IPS DF 6.9 (cell line): ENCODE measurements around the gene ICAM2.

Experiments used
- DNase-seq: peaks from one replicate; pipeline ENCODE4 v3.0.0-alpha.2; 2013; ENCODE audit warnings: low read depth, low spot score
- H3K27ac ChIP-seq: one replicate; pipeline ENCODE4 v1.5.1; 2013; ENCODE audit warnings: low read length, control low read depth
- H3K27me3 ChIP-seq: 2 replicates; pipeline ENCODE4 v1.6.1; 2013; ENCODE audit warnings: mild to moderate bottlenecking, low read length; ENCODE audit not compliant: control insufficient read depth, insufficient read depth
- H3K36me3 ChIP-seq: 2 replicates; pipeline ENCODE4 v1.6.1; 2013; ENCODE audit warnings: low read length; ENCODE audit not compliant: control insufficient read depth, insufficient read depth
- H3K4me1 ChIP-seq: 2 replicates; pipeline ENCODE4 v1.6.1; 2013; ENCODE audit warnings: low read length; ENCODE audit not compliant: control insufficient read depth, insufficient read depth
- H3K4me3 ChIP-seq: 2 replicates; pipeline ENCODE4 v1.5.1; 2013; ENCODE audit warnings: mild to moderate bottlenecking, low read length
- H3K9me3 ChIP-seq: 2 replicates; pipeline ENCODE4 v1.6.1; 2013; ENCODE audit warnings: low read length, inconsistent platforms; ENCODE audit not compliant: control insufficient read depth, insufficient read depth
- WGBS: extraction: QIAGEN DNeasy Blood & Tissue Kit; methylation state at CpG from one replicate; pipeline ENCODE4 v1.1.7; 2013; ENCODE audit warnings: mixed read lengths, missing lambda C conversion rate; ENCODE audit not compliant: insufficient read length, insufficient coverage; 5-methylcytosine and 5-hydroxymethylcytosine counted together

The ICAM2 gene

DNA sequence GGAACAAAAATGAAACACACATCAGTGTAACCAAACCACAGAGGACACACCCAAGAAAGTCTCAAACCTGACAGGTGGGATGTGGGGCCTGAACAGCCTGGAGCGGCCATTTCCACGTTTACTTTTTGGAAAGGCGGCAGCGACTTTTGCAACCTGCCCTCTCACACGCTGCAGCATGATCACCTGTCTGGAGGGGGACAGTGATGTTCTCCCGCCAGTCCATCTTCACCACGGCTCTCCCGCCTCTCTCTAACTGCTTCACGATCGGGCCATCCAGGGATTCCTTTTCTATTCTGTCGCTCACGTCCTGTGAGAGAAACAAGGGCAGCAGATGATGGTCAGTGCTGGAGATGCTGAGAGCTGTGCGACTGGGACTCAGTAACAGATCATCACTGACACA, 24.7 kb upstream of the ICAM2 start:
- Histone ChIP-seq H3K27me3 (no peaks in the 10 kb centered on the region), H3K27ac (no peak overlapping the region), H3K4me3 (no peak overlapping the region), H3K4me1 (no peaks in the 10 kb centered on the region), H3K36me3 (no peaks in the 10 kb centered on the region), H3K9me3 (no peaks in the 10 kb centered on the region)
- WGBS, result no CpG with 5 or more reads among the region's 13 CpGs
- DNase-seq, result no peak

GRCh38 chr17:64042700-64043485, 22.5 kb upstream of the ICAM2 start:
- Histone ChIP-seq H3K4me1 (no peaks in the 10 kb centered on the region), H3K27ac (no peak overlapping the region), H3K4me3 (no peak overlapping the region), H3K27me3 (no peaks in the 10 kb centered on the region), H3K36me3 (no peaks in the 10 kb centered on the region), H3K9me3 (no peaks in the 10 kb centered on the region)
- no peak for DNase-seq
- no CpG with 5 or more reads among the region's 12 CpGs for WGBS

DNA sequence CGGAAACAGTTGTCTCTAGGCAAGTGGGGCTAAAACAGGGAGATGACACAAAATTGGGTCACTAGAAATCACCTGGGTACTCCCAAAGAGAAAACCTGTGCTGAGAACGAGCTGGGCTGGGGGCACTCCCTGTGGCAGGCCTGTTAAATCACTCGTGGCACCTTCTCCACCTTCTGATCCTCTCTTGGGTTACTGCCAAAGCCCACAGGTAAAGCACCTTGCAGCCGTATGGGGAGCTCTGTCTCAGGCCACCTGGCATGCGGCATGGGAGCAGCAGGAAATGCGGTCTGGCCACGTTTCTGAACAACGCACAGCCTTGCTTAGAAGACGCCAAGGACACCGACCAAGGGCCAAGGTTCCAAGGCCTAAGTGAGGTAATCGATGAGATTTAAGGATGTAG, 21.5 kb upstream of the ICAM2 start:
- WGBS, result no CpG with 5 or more reads among the region's 11 CpGs
- Histone ChIP-seq H3K27me3 (no peaks in the 10 kb centered on the region), H3K9me3 (no peaks in the 10 kb centered on the region), H3K36me3 (no peaks in the 10 kb centered on the region), H3K4me3 (no peak overlapping the region), H3K4me1 (no peaks in the 10 kb centered on the region), H3K27ac (no peak overlapping the region)
- DNase-seq, result no peak

DNA sequence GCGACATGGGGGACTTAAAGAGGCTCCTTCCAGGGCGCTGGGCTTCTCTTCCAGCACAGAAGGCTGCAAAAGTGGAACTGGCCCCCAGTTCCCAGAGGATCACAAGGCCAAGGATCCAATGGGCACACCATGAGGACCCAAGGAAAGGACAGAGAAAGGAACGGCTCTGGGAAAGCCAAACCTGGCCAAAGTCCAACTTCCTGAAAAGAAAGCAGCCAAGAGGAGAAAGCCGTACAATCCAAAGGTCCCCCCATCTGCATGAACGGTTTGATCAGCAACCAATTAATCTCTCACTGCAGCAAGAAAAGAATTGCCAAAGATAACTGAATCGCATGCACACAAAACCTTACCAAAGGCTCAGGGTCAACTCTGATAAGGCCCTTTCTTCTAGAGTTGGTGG, 19.8 kb upstream of the ICAM2 start:
- no peaks in the 10 kb centered on the region for H3K9me3 ChIP-seq
- no peak overlapping the region for H3K4me3 ChIP-seq
- H3K36me3 ChIP-seq, result no peaks in the 10 kb centered on the region
- H3K27ac ChIP-seq, result no peak overlapping the region
- H3K4me1 ChIP-seq, result no peaks in the 10 kb centered on the region
- DNase-seq, result no peak
- WGBS, result no CpG with 5 or more reads among the region's 6 CpGs
- H3K27me3 ChIP-seq, result no peaks in the 10 kb centered on the region

- DNase-seq, result no peak
- no peaks in the 10 kb centered on the region for H3K27me3 ChIP-seq
- H3K27ac ChIP-seq, result no peak overlapping the region
- no peaks in the 10 kb centered on the region for H3K36me3 ChIP-seq
- 100% methylated on average over 1 of the region's 3 CpGs for WGBS
- no peaks in the 10 kb centered on the region for H3K4me1 ChIP-seq
- H3K4me3 ChIP-seq, result no peak overlapping the region
- no peaks in the 10 kb centered on the region for H3K9me3 ChIP-seq
Measured at GRCh38 chr17:64039106-64039400, 18.6 kb upstream of the ICAM2 start.

- Histone ChIP-seq H3K36me3 (no peaks in the 10 kb centered on the region), H3K4me3 (no peak overlapping the region), H3K4me1 (no peaks in the 10 kb centered on the region), H3K27me3 (no peaks in the 10 kb centered on the region), H3K27ac (no peak overlapping the region), H3K9me3 (no peaks in the 10 kb centered on the region)
- WGBS, result no CpG with 5 or more reads among the region's 16 CpGs
- DNase-seq, result no peak
Measured at GRCh38 chr17:64038331-64039105, 18.1 kb upstream of the ICAM2 start.

DNA sequence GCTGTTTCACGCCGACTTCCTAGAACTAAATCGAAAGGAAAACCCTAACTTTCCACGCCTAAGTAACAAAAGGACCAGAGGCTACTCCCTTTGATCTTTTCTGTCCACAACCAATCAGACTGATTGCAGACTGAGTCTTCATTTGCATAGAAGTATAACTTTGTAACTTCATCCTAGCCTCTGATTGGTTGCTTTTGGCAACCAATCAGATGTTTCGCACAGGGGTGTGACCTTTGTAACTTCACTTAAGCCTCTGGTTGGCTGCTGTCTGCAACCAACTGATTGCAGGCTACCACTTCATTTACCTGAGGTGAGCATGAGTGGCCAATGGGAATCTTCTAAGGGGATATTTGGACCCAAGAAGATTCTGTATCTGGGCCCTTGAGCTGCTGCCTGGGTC, 17.4 kb upstream of the ICAM2 start:
- WGBS, result no CpG with 5 or more reads among the region's 5 CpGs

DNA sequence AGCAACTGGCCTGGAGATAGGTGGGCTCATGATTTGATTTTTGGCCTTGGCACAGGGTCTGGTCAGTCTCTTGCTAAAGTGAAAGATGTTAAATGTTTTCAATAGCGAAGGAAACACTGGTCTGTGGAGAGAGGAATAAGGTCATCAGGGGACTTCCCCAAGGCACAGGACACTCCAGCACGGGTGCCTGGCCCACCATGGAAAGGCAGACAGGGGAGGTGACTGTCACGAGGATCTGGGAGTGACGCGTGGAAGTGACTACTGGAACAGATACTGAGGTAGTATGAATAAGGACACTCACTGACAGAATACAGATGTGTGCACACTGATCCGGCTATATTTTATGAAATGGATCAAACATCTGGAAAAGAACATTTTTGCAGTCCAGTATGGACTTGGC, 16.7 kb upstream of the ICAM2 start:
- no CpG with 5 or more reads among the region's 6 CpGs for WGBS
- H3K27me3 ChIP-seq, result no peaks in the 10 kb centered on the region
- H3K27ac ChIP-seq, result no peak overlapping the region
- H3K9me3 ChIP-seq, result no peaks in the 10 kb centered on the region
- H3K4me3 ChIP-seq, result no peak overlapping the region
- DNase-seq, result no peak
- H3K36me3 ChIP-seq, result no peaks in the 10 kb centered on the region
- H3K4me1 ChIP-seq, result no peaks in the 10 kb centered on the region

More for the DNA sequence above, 17.4 kb upstream of the ICAM2 start:
- H3K4me3 ChIP-seq, result no peak overlapping the region
- DNase-seq, result no peak
- no peaks in the 10 kb centered on the region for H3K36me3 ChIP-seq
- H3K27me3 ChIP-seq, result no peaks in the 10 kb centered on the region
- no peak overlapping the region for H3K27ac ChIP-seq
- no peaks in the 10 kb centered on the region for H3K9me3 ChIP-seq
- no peaks in the 10 kb centered on the region for H3K4me1 ChIP-seq

- no peaks in the 10 kb centered on the region for H3K36me3 ChIP-seq
Measured at GRCh38 chr17:64036198-64036922, 15.9 kb upstream of the ICAM2 start.

DNA sequence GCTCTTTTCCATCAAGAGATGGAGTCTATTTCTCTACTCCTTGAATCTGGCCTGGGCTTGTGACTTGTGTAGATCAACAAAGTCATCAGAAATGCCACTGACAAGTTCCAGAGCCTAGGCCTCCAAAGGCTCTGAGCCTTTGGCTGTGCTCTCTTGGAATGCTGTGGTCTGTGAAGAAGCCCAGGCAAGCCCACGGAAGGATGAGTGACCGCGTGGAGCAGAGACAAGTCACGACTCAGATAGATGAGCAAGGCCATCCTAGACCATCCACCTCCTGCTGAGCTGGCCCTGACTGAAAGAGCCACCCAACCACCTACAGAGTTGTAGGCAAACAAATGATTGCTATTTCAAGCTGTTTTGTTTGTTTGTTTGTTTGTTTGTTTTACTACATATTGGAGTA, 11.6 kb upstream of the ICAM2 start:
- no CpG with 5 or more reads among the region's 4 CpGs for WGBS
- Histone ChIP-seq H3K36me3 (no peaks in the 10 kb centered on the region), H3K27me3 (no peaks in the 10 kb centered on the region), H3K4me3 (no peak overlapping the region), H3K4me1 (no peaks in the 10 kb centered on the region), H3K9me3 (no peaks in the 10 kb centered on the region), H3K27ac (no peak overlapping the region)
- DNase-seq, result no peak

More at GRCh38 chr17:64036198-64036922, 15.9 kb upstream of the ICAM2 start:
- H3K4me3 ChIP-seq, result no peak overlapping the region
- no peaks in the 10 kb centered on the region for H3K27me3 ChIP-seq
- peak; percentile 58 for DNase-seq
- H3K9me3 ChIP-seq, result no peaks in the 10 kb centered on the region
- WGBS, result no CpG with 5 or more reads among the region's 14 CpGs
- no peak overlapping the region for H3K27ac ChIP-seq
- H3K4me1 ChIP-seq, result no peaks in the 10 kb centered on the region
